Measurements from ENCODE around the gene RXRA.
A peak's percentile ranks its signal among the peaks of the same experiment; 100 is the strongest.

Gene RXRA

GRCh38 chr9:134424818-134425217 lies 98.6 kb downstream of the RXRA start:
- Histone ChIP-seq H3K4me1 (ENCODE audit: control insufficient read depth, insufficient read depth, low read length) (no peaks in the 10 kb centered on the region), H3K27ac (ENCODE audit: extremely low read depth, low read depth, low read length) (no peak overlapping the region), H3K36me3 (ENCODE audit: control insufficient read depth in 2 of 2, insufficient read depth in 1 of 2, low read length in 2 of 2) (peaks cover 0 to 58% of the 10 kb centered on the region in 2 experiments; a peak in 1 of 3 replicates), H3K9me3 (ENCODE audit: control insufficient read depth, insufficient read depth, low read depth, low read length) (no peaks in the 10 kb centered on the region), H3K4me3 (ENCODE audit: low read depth, low read length) (no peak overlapping the region)
- CTCF ChIA-PET: interaction anchor here (0.8 kb wide), 1 partner anchor 11 kb away, joined by 4 read pairs; no protein-coding TSS in a partner anchor
- POLR2A ChIA-PET: interaction anchor here (0.6 kb wide), 1 partner anchor 223 kb away, joined by 3 read pairs; no protein-coding TSS in a partner anchor
- TF ChIP-seq ZNF76 (tag by site-specific recombination; IDR thresholded peaks at IDR 0.05; ENCODE audit: borderline replicate concordance, low read depth): no peak
- TF ChIP-seq BCL11A (tag by site-specific recombination; IDR thresholded peaks at IDR 0.05; ENCODE audit: low read depth): no peak
- no peak for TF ChIP-seq ZNF214 (tag by site-specific recombination; IDR thresholded peaks at IDR 0.05; ENCODE audit: borderline replicate concordance)
- TF ChIP-seq BCL6B (tag by site-specific recombination; IDR thresholded peaks at IDR 0.05): no peak
- no peak for TF ChIP-seq ZNF335 (tag by site-specific recombination; conservative IDR thresholded peaks at IDR 0.05)
- TF ChIP-seq, protein P1, sequence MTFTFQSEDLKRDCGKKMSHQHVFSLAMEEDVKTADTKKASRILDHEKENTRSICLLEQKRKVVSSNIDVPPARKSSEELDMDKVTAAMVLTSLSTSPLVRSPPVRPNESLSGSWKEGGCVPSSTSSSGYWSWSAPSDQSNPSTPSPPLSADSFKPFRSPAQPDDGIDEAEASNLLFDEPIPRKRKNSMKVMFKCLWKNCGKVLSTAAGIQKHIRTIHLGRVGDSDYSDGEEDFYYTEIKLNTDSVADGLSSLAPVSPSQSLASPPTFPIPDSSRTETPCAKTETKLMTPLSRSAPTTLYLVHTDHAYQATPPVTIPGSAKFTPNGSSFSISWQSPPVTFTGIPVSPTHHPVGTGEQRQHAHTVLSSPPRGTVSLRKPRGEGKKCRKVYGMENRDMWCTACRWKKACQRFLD (tag by site-specific recombination; IDR thresholded peaks at IDR 0.05): no peak
- TF ChIP-seq ZNF341 (tag by site-specific recombination; IDR thresholded peaks at IDR 0.05; ENCODE audit: low read depth): no peak
- no peak for TF ChIP-seq TCF7L2 (IDR thresholded peaks at IDR 0.05; ENCODE audit: borderline replicate concordance, low read depth, low read length)
- TF ChIP-seq GLIS1 (tag by site-specific recombination; IDR thresholded peaks at IDR 0.05): peak; percentile 93
- TF ChIP-seq ZNF202 (tag by site-specific recombination; IDR thresholded peaks at IDR 0.05; ENCODE audit: borderline replicate concordance): no peak
- TF ChIP-seq KLF7 (tag by site-specific recombination; IDR thresholded peaks at IDR 0.05; ENCODE audit: borderline replicate concordance): no peak
- TF ChIP-seq ZNF404 (tag by site-specific recombination; IDR thresholded peaks at IDR 0.05): no peak
- TF ChIP-seq ZNF350 (tag by site-specific recombination; IDR thresholded peaks at IDR 0.05): no peak
- TF ChIP-seq ZIC2 (tag by site-specific recombination; IDR thresholded peaks at IDR 0.05): peak; percentile 86
- no peak for TF ChIP-seq ZNF549 (tag by site-specific recombination; IDR thresholded peaks at IDR 0.05)
- TF ChIP-seq, protein P2, sequence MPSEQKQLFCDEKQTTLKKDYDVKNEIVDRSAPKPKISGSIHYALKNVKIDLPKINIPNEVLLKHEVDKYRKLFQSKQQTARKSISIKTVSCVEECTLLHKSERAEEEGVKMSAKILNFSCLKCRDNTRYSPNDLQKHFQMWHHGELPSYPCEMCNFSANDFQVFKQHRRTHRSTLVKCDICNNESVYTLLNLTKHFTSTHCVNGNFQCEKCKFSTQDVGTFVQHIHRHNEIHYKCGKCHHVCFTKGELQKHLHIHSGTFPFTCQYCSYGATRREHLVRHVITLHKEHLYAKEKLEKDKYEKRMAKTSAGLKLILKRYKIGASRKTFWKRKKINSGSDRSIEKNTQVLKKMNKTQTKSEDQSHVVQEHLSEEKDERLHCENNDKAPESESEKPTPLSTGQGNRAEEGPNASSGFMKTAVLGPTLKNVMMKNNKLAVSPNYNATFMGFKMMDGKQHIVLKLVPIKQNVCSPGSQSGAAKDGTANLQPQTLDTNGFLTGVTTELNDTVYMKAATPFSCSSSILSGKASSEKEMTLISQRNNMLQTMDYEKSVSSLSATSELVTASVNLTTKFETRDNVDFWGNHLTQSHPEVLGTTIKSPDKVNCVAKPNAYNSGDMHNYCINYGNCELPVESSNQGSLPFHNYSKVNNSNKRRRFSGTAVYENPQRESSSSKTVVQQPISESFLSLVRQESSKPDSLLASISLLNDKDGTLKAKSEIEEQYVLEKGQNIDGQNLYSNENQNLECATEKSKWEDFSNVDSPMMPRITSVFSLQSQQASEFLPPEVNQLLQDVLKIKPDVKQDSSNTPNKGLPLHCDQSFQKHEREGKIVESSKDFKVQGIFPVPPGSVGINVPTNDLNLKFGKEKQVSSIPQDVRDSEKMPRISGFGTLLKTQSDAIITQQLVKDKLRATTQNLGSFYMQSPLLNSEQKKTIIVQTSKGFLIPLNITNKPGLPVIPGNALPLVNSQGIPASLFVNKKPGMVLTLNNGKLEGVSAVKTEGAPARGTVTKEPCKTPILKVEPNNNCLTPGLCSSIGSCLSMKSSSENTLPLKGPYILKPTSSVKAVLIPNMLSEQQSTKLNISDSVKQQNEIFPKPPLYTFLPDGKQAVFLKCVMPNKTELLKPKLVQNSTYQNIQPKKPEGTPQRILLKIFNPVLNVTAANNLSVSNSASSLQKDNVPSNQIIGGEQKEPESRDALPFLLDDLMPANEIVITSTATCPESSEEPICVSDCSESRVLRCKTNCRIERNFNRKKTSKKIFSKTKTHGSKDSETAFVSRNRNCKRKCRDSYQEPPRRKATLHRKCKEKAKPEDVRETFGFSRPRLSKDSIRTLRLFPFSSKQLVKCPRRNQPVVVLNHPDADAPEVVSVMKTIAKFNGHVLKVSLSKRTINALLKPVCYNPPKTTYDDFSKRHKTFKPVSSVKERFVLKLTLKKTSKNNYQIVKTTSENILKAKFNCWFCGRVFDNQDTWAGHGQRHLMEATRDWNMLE (tag by site-specific recombination; conservative IDR thresholded peaks at IDR 0.05; ENCODE audit: low read depth): no peak
- TF ChIP-seq GLIS2 (tag by site-specific recombination; IDR thresholded peaks at IDR 0.05): peak; percentile 31; the same call in 1 of the 2 replicates
- TF ChIP-seq, protein P3, sequence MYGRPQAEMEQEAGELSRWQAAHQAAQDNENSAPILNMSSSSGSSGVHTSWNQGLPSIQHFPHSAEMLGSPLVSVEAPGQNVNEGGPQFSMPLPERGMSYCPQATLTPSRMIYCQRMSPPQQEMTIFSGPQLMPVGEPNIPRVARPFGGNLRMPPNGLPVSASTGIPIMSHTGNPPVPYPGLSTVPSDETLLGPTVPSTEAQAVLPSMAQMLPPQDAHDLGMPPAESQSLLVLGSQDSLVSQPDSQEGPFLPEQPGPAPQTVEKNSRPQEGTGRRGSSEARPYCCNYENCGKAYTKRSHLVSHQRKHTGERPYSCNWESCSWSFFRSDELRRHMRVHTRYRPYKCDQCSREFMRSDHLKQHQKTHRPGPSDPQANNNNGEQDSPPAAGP (tag by site-specific recombination; IDR thresholded peaks at IDR 0.05): no peak
- no peak for TF ChIP-seq SP7 (tag by site-specific recombination; IDR thresholded peaks at IDR 0.05)
- peak; percentile 83 for TF ChIP-seq SCRT2 (tag by site-specific recombination; IDR thresholded peaks at IDR 0.05)
- no peak for TF ChIP-seq ZNF585B (tag by site-specific recombination; IDR thresholded peaks at IDR 0.05)
- no peak for TF ChIP-seq ZBTB1 (tag by site-specific recombination; IDR thresholded peaks at IDR 0.05)
- TF ChIP-seq IKZF3 (tag by site-specific recombination; IDR thresholded peaks at IDR 0.05): no peak
- no peak for TF ChIP-seq ZBTB26 (tag by site-specific recombination; optimal IDR thresholded peaks at IDR 0.05)
- 0 out of 2 replicates have a peak, but pooled peaks have one; percentile 14 for TF ChIP-seq SP2 (tag by site-specific recombination; IDR thresholded peaks at IDR 0.05)
- TF ChIP-seq TRIM28 (IDR thresholded peaks at IDR 0.05; ENCODE audit: borderline replicate concordance, low read length): no peak
- no peak for TF ChIP-seq ZNF626 (tag by site-specific recombination; IDR thresholded peaks at IDR 0.05)
- TF ChIP-seq SCRT1 (tag by site-specific recombination; IDR thresholded peaks at IDR 0.05; ENCODE audit: borderline replicate concordance): peak; percentile 19; the same call in 1 of the 2 replicates
- TF ChIP-seq ZNF510 (tag by site-specific recombination; IDR thresholded peaks at IDR 0.05; ENCODE audit: insufficient replicate concordance): no peak
- no peak for TF ChIP-seq ZNF426 (tag by site-specific recombination; IDR thresholded peaks at IDR 0.05)

Measured in HEK293 (cell line).